Peyer's patch (tissue), 4 donors: Measurements from ENCODE around the gene CHRM4. TPM values are rescaled to one million over a fixed set of nuclear protein-coding genes. Genes with fewer than 3 reads are reported as not detected.

ENCODE experiments used
- DNase-seq, 3 donors: peaks; one replicate each; pipeline ENCODE4 v3.0.0-alpha.2; 2017 to 2019
- H3K27ac ChIP-seq, 4 donors: fragments of 200-600 bp; sonication (generic); one replicate each; pipeline ENCODE4 v1.5.1; 2016 to 2019
- H3K27me3 ChIP-seq, 2 donors: fragments of 200-600 bp; sonication (generic); one replicate each; pipeline ENCODE4 v1.5.1; 2019
- H3K36me3 ChIP-seq, 3 donors: fragments of 200-600 bp; sonication (generic); one replicate each; pipeline ENCODE4 v1.5.1; 2016 to 2019
- H3K4me1 ChIP-seq, 4 donors: fragments of 200-600 bp; sonication (generic); one replicate each; pipeline ENCODE4 v1.5.1; 2016 to 2019
- H3K4me3 ChIP-seq, 4 donors: fragments of 200-600 bp; sonication (generic); 1 replicate in 3 of 4; 2 replicates in 1 of 4; pipeline ENCODE4 v1.5.1; 2016 to 2019; ENCODE audit warnings: mild to moderate bottlenecking in 1 of 4
- H3K9me3 ChIP-seq, 4 donors: fragments of 200-600 bp; sonication (generic); one replicate each; pipeline ENCODE4 v1.5.1; 2016 to 2019; ENCODE audit warnings: mild to moderate bottlenecking in 1 of 4
- CTCF ChIP-seq, 6 experiments: fragments of 450-650 bp in 4 of 6; fragments of 200-600 bp in 2 of 6; sonication (generic) in 1 of 6; IDR thresholded peaks; one replicate each; pipeline ENCODE4 v1.5.1; 2017 to 2019; ENCODE audit warnings: antibody characterized with exemption in 6 of 6, mild to moderate bottlenecking in 3 of 6, moderate library complexity in 1 of 6
- POLR2A ChIP-seq, 2 donors: fragments of 450-650 bp; IDR thresholded peaks; one replicate each; pipeline ENCODE4 v1.5.1; 2017; ENCODE audit warnings: antibody characterized with exemption in 2 of 2, mild to moderate bottlenecking in 2 of 2, moderate library complexity in 2 of 2
- total RNA-seq, 4 donors: library from RNA; depleted of rRNA; stranded (reverse); fragments of >200 nt; gene quantifications; one replicate each; pipeline ENCODE4 v1.1.0, GENCODE V29; 2016

The CHRM4 gene
- total RNA-seq, 4 donors from 2014 or later = 11.5 to 16.5 (median 13.0) TPM

- DNase-seq = no peak
- Histone ChIP-seq H3K36me3 (peaks cover 0 to 67% (median 0%) of the 10 kb centered on the region in 3 donors), H3K27ac (no peak overlapping the region), H3K4me1 (no peaks in the 10 kb centered on the region), H3K9me3 (no peaks in the 10 kb centered on the region), H3K27me3 (no peaks in the 10 kb centered on the region), H3K4me3 (no peak overlapping the region)
- no peak for TF ChIP-seq CTCF (IDR thresholded peaks at IDR 0.05)
Observed at GRCh38 chr11:46431211-46431610, 39.6 kb upstream of the CHRM4 start.

- Histone ChIP-seq H3K27ac (no peak overlapping the region), H3K36me3 (peaks cover 0 to 68% (median 0%) of the 10 kb centered on the region in 3 donors), H3K9me3 (no peaks in the 10 kb centered on the region), H3K27me3 (no peaks in the 10 kb centered on the region), H3K4me1 (no peaks in the 10 kb centered on the region), H3K4me3 (no peak overlapping the region)
- DNase-seq = no peak
- no peak for TF ChIP-seq POLR2A (IDR thresholded peaks at IDR 0.05)
Observed at GRCh38 chr11:46429717-46430116, 38.1 kb upstream of the CHRM4 start.

- no peak overlapping the region for H3K27ac ChIP-seq
- TF ChIP-seq CTCF (IDR thresholded peaks at IDR 0.05) = no peak
- TF ChIP-seq POLR2A (IDR thresholded peaks at IDR 0.05) = no peak
- H3K4me3 ChIP-seq = no peak overlapping the region
- DNase-seq = no peak
- peaks cover 0 to 7% (median 0%) of the 10 kb centered on the region in 4 donors for H3K4me1 ChIP-seq
- H3K9me3 ChIP-seq = no peaks in the 10 kb centered on the region
- peaks cover 0 to 47% (median 0%) of the 10 kb centered on the region in 3 donors for H3K36me3 ChIP-seq
- H3K27me3 ChIP-seq = no peaks in the 10 kb centered on the region
Observed at GRCh38 chr11:46427364-46427763, 35.8 kb upstream of the CHRM4 start.

GRCh38 chr11:46426233-46426991, 34.8 kb upstream of the CHRM4 start:
- Histone ChIP-seq H3K9me3 (no peaks in the 10 kb centered on the region), H3K36me3 (peaks cover 0 to 41% (median 0%) of the 10 kb centered on the region in 3 donors), H3K27me3 (no peaks in the 10 kb centered on the region), H3K4me3 (no peak overlapping the region), H3K4me1 (peaks cover 0 to 9% (median 0%) of the 10 kb centered on the region in 4 donors), H3K27ac (no peak overlapping the region)
- no peak for DNase-seq
- TF ChIP-seq CTCF (IDR thresholded peaks at IDR 0.05) (no peak), POLR2A (IDR thresholded peaks at IDR 0.05) (no peak)

GRCh38 chr11:46422588-46422987, 31.0 kb upstream of the CHRM4 start:
- Histone ChIP-seq H3K9me3 (no peaks in the 10 kb centered on the region), H3K36me3 (peaks cover 0 to 33% (median 0%) of the 10 kb centered on the region in 3 donors), H3K27ac (no peak overlapping the region), H3K4me3 (no peak overlapping the region), H3K27me3 (no peaks in the 10 kb centered on the region), H3K4me1 (peaks cover 0 to 10% (median 0%) of the 10 kb centered on the region in 4 donors)
- no peak for DNase-seq
- TF ChIP-seq POLR2A (IDR thresholded peaks at IDR 0.05) = no peak
- no peak for TF ChIP-seq CTCF (IDR thresholded peaks at IDR 0.05)

GRCh38 chr11:46421257-46421880, 29.8 kb upstream of the CHRM4 start:
- TF ChIP-seq CTCF (IDR thresholded peaks at IDR 0.05) (no peak), POLR2A (IDR thresholded peaks at IDR 0.05) (no peak)
- DNase-seq = no peak

More at GRCh38 chr11:46421257-46421880, 29.8 kb upstream of the CHRM4 start:
- H3K27me3 ChIP-seq = no peaks in the 10 kb centered on the region
- H3K27ac ChIP-seq = no peak overlapping the region
- peaks cover 0 to 35% (median 0%) of the 10 kb centered on the region in 3 donors for H3K36me3 ChIP-seq
- H3K4me3 ChIP-seq = no peak overlapping the region
- H3K4me1 ChIP-seq = peaks cover 0 to 10% (median 0%) of the 10 kb centered on the region in 4 donors
- H3K9me3 ChIP-seq = no peaks in the 10 kb centered on the region
